Measurements from ENCODE around the gene TFF3.

- TF ChIP-seq MAX (IDR thresholded peaks at IDR 0.05; ENCODE audit: low read depth, low read length) (no peak), POLR2A (IDR thresholded peaks at IDR 0.05; ENCODE audit: extremely low read depth, insufficient read length) (no peak)
These were observed 17.8 kb downstream of the TFF3 start for GRCh38 chr21:42297377-42297776.
